GM12878 (cell line): ENCODE measurements around the gene ECEL1.

ENCODE experiments used
- CREM ChIP-seq: IDR thresholded peaks from 2 replicates; pipeline ENCODE4 v1.6.1; 2014; ENCODE audit warnings: antibody characterized with exemption, low read depth
- EZH2 ChIP-seq: IDR thresholded peaks from 2 replicates; pipeline ENCODE4 v1.6.1; 2012; ENCODE audit warnings: low read depth, mild to moderate bottlenecking, control low read depth, inconsistent platforms, low read length, borderline replicate concordance; ENCODE audit not compliant: control insufficient read depth
- FOXK2 ChIP-seq: fragments of 450-650 bp; IDR thresholded peaks from 2 replicates; pipeline ENCODE4 v1.6.1; 2017; ENCODE audit warnings: mild to moderate bottlenecking, moderate library complexity
- NRF1 ChIP-seq: conservative IDR thresholded peaks from 2 replicates; pipeline ENCODE4 v1.6.1; 2011; ENCODE audit warnings: mild to moderate bottlenecking, low read depth, low read length, improper control_type of control experiment
- POU2F2 ChIP-seq: IDR thresholded peaks from 3 replicates; pipeline ENCODE4 v1.6.1; 2011; ENCODE audit warnings: low read depth, mild to moderate bottlenecking, low read length, borderline replicate concordance
- RAD21 ChIP-seq: IDR thresholded peaks from 2 replicates; pipeline ENCODE4 v1.6.1; 2011; ENCODE audit warnings: mild to moderate bottlenecking, low read depth, low read length, moderate library complexity; ENCODE audit not compliant: insufficient read depth
- RFX5 ChIP-seq: IDR thresholded peaks from 2 replicates; pipeline ENCODE4 v1.6.1; 2011; ENCODE audit warnings: low read depth, low read length, improper control_type of control experiment
- SMC3 ChIP-seq: IDR thresholded peaks from 2 replicates; pipeline ENCODE4 v1.6.1; 2011; ENCODE audit warnings: low read length, improper control_type of control experiment, borderline replicate concordance
- STAT1 ChIP-seq: fragments of 450-650 bp; conservative IDR thresholded peaks from 2 replicates; pipeline ENCODE4 v1.6.1; 2014; ENCODE audit warnings: antibody characterized with exemption, mild to moderate bottlenecking
- SUPT20H ChIP-seq: IDR thresholded peaks from 2 replicates; pipeline ENCODE4 v1.6.1; 2011; ENCODE audit warnings: low read depth, mild to moderate bottlenecking, low read length, moderate library complexity, borderline replicate concordance; ENCODE audit not compliant: control insufficient read depth
- TF ChIP-seq, protein P1 (sequence below): fragments of 450-650 bp; conservative IDR thresholded peaks from 2 replicates; pipeline ENCODE4 v1.6.1; 2017; ENCODE audit warnings: mild to moderate bottlenecking, moderate library complexity
- TF ChIP-seq, protein P2 (sequence below), 3 experiments: IDR thresholded peaks in 2 of 3; conservative IDR thresholded peaks in 1 of 3; 2 replicates each; pipeline ENCODE4 v1.5.1; 2011; ENCODE audit warnings: low read depth in 3 of 3, low read length in 3 of 3, mild to moderate bottlenecking in 3 of 3, control low read depth in 2 of 3, moderate library complexity in 2 of 3, inconsistent platforms in 1 of 3, mixed read lengths in 1 of 3; ENCODE audit not compliant: control insufficient read depth in 2 of 3, insufficient read depth in 1 of 3; ENCODE audit errors: extremely low read depth in 1 of 3

DNA sequence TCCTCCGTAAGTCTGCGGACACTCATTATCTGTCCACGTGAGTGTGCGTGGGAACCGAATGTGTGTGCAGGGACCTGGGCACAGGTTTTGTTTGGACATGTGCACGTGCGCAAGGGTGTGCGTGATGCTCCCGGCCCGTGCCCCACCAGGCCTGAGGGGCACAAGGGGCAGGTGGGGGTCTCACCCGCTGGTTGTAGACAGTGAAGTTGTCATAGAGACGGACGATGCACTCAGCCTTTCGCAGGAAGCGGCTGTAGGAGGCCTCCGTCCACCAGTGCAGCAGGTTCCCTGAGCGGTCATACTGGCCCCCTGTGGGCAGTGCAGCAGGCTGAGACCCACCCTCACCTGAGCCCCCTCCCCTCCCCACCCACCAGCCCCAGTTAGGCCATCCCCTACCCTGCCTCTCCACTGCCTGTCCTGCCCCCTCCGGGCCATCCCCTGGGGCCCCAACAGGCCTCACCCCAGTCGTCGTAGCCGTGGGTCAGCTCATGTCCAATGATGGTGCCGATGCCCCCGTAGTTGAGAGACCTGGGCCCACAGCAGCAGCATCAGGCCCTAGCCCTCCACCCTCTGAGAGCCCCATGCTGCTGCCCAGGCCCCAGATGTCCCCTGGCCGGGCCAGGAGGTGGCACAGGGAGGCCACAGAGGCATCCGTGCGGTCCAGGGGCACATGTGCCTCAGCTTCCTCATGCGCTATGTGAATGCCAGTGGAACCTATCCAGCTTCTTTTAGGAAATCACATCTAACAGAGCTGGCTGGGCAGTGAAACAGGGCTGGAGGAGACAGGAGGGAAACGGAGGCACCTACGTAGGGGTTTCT lies 6.1 kb downstream of the ECEL1 start:
- no peak for TF ChIP-seq EZH2
- TF ChIP-seq, protein P1, sequence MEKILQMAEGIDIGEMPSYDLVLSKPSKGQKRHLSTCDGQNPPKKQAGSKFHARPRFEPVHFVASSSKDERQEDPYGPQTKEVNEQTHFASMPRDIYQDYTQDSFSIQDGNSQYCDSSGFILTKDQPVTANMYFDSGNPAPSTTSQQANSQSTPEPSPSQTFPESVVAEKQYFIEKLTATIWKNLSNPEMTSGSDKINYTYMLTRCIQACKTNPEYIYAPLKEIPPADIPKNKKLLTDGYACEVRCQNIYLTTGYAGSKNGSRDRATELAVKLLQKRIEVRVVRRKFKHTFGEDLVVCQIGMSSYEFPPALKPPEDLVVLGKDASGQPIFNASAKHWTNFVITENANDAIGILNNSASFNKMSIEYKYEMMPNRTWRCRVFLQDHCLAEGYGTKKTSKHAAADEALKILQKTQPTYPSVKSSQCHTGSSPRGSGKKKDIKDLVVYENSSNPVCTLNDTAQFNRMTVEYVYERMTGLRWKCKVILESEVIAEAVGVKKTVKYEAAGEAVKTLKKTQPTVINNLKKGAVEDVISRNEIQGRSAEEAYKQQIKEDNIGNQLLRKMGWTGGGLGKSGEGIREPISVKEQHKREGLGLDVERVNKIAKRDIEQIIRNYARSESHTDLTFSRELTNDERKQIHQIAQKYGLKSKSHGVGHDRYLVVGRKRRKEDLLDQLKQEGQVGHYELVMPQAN, result no peak
- no peak for TF ChIP-seq SUPT20H
- no peak for TF ChIP-seq RAD21
- no peak for TF ChIP-seq POU2F2
- no peak for TF ChIP-seq FOXK2
- TF ChIP-seq, protein P2, sequence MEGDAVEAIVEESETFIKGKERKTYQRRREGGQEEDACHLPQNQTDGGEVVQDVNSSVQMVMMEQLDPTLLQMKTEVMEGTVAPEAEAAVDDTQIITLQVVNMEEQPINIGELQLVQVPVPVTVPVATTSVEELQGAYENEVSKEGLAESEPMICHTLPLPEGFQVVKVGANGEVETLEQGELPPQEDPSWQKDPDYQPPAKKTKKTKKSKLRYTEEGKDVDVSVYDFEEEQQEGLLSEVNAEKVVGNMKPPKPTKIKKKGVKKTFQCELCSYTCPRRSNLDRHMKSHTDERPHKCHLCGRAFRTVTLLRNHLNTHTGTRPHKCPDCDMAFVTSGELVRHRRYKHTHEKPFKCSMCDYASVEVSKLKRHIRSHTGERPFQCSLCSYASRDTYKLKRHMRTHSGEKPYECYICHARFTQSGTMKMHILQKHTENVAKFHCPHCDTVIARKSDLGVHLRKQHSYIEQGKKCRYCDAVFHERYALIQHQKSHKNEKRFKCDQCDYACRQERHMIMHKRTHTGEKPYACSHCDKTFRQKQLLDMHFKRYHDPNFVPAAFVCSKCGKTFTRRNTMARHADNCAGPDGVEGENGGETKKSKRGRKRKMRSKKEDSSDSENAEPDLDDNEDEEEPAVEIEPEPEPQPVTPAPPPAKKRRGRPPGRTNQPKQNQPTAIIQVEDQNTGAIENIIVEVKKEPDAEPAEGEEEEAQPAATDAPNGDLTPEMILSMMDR (IDR thresholded peaks at IDR 0.05 in 2 of 3, conservative IDR thresholded peaks at IDR 0.05 in 1 of 3; ENCODE audit: control insufficient read depth in 2 of 3, extremely low read depth in 1 of 3, insufficient read depth in 1 of 3, low read depth in 3 of 3, low read length in 3 of 3), result no peak
- no peak for TF ChIP-seq STAT1
- no peak for TF ChIP-seq CREM
- TF ChIP-seq NRF1, result no peak
- no peak for TF ChIP-seq RFX5
- TF ChIP-seq SMC3, result no peak
